GM19452 (cell line): ENCODE results near the gene OR5C1.
"Not testable (repeated sequence)": the region's sequence is repeated elsewhere in the genome, so short reads cannot be mapped to it uniquely, and the experiment has no call there.

Experiments
- ATAC-seq: cut with Tn5 transposase; IDR thresholded peaks from one replicate; pipeline ENCODE4 v1.9.1; 2021; ENCODE audit not compliant: unreplicated experiment

The OR5C1 gene

DNA sequence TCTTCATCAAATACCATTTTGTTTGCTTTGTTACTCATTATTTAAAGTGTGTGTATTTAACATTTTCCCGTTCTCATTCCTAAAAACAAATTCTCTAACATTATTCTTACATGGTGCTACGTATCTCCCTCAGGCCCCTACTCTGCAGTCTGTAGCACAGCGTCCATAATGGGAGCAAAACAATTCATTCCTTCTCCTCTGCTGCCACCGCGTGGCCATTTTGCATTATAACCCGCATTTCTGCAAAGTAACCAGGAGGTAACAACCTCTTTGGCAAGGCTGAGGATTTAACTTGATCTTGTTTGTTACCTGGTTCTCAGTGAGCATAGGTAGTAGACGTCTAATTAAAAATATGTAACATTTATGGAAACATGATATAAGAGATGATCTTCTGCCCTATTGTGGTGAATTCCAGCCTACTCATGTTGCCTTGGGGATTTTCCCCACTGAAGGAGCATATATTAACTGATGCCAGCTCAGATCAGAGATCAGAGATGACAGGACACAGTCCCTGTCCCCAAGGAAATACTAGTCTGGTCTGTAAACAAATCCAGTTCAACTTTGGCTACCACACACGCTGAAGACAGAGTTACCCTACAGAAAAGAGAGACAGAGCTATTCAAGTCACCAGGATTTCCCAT is 21.7 kb downstream of the OR5C1 start:
- peak; percentile 87 for ATAC-seq

DNA sequence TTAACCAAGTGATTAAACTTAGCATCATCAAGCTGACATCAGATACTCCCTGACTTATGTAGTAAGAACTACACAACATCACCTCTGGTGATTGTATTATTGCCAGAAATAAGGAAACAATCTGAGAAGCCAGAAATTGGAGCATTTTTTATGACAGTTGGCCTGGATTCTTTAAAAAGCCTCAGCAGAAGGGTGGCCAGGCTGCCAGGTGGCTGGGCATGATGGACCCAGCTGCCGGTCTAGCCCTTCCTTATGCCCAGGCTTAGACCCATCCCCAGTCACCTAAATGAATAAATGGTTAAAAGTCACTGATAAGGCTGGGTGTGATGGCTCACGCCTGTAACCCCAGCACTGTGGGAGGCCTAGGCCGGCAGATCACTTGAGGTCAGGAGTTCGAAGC is 24.0 kb downstream of the OR5C1 start:
- ATAC-seq = no peak

DNA sequence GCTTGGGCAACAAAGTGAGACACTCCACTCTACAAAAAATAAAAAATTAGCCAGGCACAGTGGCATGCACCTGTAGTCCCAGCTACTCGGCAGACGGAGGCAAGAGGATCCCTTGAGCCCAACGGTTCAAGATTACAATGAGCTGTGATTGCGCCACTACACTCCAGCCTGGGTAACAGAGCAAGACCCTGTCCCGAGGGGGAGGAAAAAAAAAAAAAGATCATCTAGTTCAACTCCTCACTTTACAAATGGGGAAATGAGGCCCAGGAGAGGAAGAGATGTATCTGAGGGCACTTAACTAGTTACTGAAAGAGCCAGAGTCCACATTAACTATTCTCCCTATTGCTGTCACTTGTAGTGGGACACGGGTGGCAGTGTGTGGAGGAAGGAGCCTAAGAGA is 25.8 kb downstream of the OR5C1 start:
- ATAC-seq = no peak

DNA sequence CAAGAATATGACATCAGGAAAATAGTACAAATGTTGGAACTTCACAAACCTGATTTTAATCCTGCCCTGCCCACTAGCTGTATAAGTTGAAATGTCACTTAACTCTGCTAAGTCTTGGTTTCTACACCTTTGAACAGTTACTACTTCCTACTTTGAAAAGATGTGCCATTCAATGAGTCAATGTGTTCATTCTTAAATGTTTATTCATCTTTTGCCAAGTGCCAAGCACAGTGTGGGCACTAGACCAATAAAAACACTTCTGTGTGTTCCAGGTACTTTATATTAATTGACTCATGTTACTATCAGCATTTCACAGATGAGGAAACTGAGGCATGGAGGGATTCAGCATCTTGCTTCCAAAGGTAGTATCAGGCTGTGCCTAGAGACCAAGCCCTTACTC is 26.8 kb downstream of the OR5C1 start:
- ATAC-seq = no peak

DNA sequence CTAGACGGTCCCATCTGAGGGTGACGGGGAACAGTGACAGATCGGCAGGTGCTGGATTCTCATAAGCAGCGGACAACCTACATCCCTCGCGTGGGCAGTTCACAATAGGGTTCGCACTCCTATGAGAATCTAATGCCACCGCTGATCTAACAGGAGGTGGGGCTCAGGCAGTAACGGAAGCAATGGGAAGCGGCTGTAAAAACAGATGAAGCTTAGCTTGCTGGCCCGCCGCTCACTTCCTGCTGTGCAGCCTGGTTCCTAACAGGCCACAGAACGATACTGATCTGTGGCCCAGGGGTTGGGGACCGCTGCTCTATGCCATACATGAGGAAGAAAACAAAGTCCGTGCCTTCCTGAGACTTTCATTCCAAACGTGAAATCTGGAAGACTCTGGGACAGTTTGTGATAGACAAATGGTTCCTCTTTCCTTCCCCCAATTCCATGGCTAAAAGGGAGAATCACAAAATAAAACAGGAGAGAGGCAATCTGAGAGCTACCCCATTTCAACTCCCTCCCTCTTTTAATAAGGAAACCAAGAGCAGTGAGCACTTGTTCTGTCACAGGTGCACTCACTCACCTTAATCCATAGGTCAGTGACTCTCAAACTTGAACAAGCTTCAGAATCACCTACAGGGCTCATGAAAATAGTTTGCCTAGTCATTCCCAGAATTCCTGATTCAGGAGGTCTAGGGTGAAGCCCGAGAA is 27.6 kb downstream of the OR5C1 start:
- peak; percentile 59 for ATAC-seq

DNA sequence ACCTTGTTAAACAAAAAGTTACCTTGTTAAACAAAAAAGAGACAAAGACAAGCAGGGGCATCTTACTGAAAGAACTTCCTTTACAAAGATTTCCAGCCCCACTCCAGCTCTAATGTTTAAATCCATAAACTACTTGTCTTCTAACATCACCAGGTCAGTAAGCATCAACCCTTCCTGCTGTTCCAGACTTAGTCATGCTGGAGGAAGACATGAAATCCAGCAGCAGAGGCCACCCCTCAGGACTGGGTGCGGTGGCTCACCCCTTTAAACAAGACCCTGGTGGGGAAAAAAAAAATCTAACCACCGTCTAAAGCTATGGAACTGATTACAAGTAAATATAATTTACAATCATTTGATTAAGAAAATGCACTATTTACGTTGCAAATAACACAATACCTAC is 30.6 kb downstream of the OR5C1 start:
- no peak for ATAC-seq

DNA sequence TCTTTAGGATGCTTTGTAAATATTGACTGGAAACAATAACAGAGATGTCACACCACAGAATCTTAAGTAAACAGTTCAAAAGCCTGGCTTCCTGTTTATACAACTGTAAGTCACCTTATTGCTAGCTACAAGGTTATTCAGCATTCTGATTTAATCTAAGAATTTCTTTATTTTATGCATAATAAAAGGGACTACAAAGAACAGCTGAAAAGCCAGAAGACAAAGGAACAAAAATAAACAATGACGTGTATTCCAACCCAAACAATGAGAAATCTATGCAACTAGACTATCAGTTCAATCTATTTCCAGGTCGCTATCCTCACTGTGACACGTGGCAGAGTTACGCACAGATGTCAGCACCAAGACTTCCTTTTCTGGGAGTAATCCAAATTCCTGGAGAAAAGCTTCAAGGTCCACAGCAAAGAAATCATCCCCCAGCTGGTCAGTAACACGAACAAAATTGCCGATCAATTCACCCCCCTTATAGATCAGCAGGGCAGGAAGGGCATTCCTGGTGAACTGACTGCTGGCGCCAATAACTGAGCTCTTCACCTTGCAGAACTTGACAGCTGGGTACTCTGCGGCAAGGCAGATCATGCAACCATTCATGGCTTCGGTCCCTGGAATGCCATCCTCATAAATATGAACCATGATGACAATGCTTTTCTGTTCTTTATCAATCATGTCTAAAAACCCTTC is 31.2 kb downstream of the OR5C1 start:
- ATAC-seq = no peak

DNA sequence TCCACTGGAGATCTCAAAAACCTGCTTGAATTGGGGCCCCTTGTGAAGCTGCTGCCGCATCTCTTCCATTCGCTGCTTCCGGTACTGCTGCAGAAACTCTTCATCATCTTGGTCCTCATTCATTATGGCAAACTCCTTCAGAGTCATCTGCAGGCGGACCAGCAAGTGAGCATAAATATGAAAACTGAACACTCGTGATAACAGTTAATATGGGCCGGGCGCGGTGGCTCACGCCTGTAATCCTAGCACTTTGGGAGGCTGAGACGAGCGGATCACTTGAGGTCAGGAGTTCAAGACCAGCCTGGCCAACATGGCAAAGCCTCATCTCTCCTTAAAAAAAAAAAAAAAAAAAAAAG is 31.7 kb downstream of the OR5C1 start:
- no peak for ATAC-seq

DNA sequence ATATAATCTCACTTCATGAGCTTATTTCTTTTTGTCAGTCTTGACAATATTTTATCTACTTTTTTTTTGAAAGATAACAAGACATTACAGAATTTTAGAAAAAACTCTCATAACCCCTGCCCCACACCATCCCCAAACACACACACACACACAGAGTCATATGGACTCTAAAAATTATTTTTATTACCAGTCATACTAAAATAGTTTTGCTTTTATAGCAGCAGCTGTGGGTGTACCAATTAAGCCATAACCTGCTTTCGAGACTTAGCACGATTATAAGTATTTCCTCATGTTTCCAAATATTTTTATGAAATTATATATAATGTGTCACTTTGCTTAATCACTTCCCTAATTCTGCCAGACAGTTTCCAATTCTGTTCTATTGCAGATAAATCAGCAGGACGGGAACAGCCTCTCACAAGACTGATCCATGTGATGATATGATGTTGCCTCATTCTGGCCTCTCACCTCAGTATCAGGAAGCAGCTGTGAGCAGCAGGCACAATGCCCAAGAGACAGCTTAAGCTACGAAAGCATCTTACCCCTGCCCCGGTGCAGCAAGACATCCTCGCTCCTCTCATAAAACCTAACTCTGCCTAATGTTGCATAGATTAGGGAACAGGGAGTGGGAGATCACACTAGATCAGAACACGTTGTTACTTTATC is 32.7 kb downstream of the OR5C1 start:
- ATAC-seq = no peak

DNA sequence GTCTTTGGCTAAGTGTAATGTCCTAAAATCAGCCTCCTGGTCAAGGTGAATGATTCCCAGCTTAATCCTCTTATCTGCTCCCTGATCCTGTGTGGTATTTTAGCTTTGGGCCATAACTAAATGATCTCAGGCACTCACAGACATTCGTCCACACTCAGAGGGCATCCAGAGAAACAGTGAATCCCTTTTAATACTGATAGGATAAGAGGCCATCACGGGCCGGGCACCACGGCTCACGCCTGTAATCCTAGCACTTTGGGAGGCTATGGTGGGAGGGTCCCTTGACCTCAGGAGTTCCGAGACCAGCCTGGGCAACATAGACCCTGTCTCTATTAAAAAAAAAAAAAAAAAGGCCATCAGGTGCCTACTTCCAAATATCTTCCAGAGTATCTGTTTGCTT is 33.3 kb downstream of the OR5C1 start:
- no peak for ATAC-seq

DNA sequence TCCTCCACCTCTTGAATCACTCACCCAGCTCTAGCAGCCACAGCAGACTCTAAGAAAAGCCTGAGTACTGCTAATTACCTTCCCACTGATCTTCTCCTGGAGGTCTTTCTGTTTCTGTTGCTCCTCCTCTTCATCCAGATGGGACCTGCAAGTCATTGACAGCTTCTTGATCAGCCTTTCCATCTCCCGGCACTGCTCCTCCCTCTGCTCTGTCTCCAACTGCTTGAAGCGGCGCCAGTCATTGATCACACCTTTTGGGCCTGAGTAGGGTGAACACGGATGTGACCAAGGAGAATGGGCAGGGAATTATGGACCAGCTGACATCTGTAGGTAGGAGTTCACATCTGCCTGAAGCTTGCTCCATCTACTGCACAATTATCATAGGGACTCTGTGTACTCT is 34.2 kb downstream of the OR5C1 start:
- ATAC-seq = no peak

DNA sequence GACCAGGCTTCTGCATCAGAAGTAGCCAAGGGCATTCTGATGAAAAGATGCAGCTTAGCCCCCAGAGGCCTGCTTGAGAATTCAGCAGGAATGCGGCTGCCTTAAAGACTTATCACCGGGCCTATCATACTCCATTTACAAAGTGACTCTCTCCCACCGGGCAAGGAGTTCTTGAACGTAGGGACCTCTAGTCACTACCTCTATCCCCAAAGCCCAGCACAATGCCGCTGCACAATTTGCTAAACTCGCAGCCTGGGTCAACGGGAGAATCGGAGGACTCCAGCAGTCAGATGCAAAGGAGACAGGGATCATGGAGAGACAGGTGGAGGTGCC is 39.0 kb downstream of the OR5C1 start:
- ATAC-seq = peak; percentile 31

DNA sequence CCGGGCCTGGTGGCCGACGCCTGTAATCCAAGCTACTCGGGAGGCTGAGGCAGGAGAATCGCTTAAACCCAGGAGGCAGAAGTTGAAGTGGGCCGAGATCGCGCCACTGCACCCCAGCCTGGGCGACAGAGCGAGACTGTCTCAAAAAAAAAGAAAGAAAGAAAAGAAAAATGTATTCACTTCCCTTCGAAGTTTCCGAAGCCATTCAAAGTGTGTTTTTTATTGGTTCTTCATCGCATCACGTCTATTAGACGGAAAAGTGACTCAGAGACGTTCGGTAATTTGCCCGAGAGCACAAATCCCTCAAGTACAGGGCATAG is 40.2 kb downstream of the OR5C1 start:
- not testable (repeated sequence) for ATAC-seq

DNA sequence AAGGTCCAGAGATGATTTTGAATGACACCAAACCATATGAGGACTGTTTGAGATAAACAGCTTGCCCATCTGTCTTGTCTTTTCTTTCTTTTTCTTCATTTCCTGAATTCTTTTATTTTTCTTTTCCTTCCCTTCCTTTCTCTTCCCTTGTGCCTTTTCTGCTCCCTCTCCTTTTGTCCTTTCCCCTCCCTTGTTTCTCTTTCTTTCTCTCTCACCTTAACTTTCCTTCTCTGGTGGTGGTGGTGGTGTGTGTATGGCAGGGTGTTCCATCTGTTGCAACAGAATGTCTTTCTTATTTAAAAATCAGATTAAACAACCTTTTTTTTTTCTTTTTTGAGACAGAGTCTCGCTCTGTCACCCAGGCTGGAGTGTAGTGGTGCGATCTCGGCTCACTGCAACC is 43.5 kb downstream of the OR5C1 start:
- no peak for ATAC-seq

DNA sequence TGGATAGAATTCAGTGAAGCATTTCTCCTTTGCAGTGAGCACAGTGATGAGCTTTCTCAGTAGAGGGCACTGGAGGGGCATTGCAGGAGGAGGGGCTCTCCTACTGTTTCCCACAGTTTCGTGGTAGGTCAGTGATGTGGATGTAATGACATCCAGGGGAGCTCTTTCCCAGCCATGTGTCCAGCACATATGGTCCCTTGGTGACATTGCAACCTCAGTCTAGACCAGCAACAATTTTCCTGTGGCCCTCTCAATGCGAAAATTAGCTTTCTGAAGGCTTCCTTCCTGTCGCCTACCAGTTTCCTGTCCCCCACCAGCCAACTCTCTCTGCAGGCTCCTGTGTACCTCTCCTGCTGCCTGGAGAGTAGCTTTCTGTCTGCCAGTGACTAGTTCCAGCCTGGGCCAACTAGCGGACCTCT is 46.6 kb downstream of the OR5C1 start:
- ATAC-seq = no peak

DNA sequence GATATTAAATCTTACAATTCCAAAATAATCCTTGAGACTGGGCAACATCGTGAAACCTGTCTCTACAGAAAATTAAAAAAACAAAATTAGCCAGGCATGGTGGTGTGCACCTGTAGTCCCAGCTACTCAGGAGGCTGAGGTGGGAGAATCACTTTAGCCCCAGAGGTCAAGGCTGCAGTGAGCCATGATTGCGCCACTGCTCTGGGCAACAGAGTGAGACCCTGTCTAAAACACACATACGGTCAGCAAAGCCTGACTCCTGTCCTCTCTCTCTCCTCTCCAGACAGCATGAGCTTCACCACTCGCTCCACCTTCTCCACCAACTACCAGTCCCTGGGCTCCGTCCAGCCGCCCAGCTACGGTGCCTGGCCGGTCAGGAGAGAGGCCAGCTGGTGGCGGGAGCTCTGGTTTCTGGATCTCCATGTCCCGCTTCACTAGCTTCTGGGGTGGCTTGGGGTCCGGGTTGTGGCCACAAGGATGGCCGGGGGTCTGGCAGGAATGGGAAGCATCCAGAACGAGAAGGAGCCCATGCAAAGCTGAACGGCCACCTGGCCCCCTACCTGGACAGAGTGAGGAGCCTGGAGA is 48.6 kb downstream of the OR5C1 start:
- ATAC-seq = no peak

DNA sequence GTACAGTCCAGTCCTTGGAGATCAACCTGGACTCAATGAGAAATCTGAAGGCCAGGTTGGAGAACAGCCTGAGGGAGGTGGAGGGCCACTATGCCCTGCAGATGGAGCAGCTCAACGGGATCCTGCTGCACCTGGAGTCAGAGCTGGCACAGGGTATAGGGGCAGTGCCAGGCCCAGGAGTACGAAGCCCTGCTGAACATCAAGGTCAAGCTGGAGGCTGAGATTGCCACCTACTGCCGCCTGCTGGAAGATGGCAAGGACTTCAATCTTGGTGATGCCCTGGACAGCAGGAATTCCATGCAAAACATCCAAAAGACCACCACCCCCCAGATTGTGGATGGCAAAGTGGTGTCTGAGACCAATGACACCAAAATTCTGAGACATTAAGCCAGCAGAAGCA is 49.7 kb downstream of the OR5C1 start:
- not testable (repeated sequence) for ATAC-seq
